Gastroesophageal sphincter (tissue), 4 donors: ENCODE data around the gene GABRG3. TPM values are rescaled to one million over a fixed set of nuclear protein-coding genes. Genes with fewer than 3 reads are reported as not detected.

Source experiments
- ATAC-seq: fragments of 150-250 bp; one replicate; pipeline ENCODE4 v1.9.1; 2016; ENCODE audit warnings: mild to moderate bottlenecking, moderate library complexity
- H3K27ac ChIP-seq, 4 donors: fragments of 200-600 bp; sonication (generic) in 3 of 4; 1 replicate in 3 of 4; 2 replicates in 1 of 4; pipeline ENCODE4 v1.5.1; 2016 to 2019
- H3K27me3 ChIP-seq: fragments of 200-600 bp; sonication (generic); one replicate; pipeline ENCODE4 v1.5.1; 2019
- H3K36me3 ChIP-seq, 2 donors: fragments of 200-600 bp; sonication (generic); one replicate each; pipeline ENCODE4 v1.5.1; 2019; ENCODE audit warnings: control low read depth in 1 of 2
- H3K4me1 ChIP-seq, 3 donors: fragments of 200-600 bp; sonication (generic); 1 replicate in 2 of 3; 2 replicates in 1 of 3; pipeline ENCODE4 v1.5.1; 2016 to 2019; ENCODE audit warnings: control low read depth in 2 of 3
- H3K4me3 ChIP-seq, 2 donors: fragments of 200-600 bp; sonication (generic); one replicate each; pipeline ENCODE4 v1.5.1; 2019; ENCODE audit warnings: mild to moderate bottlenecking in 1 of 2, moderate library complexity in 1 of 2
- H3K9me3 ChIP-seq, 3 donors: fragments of 200-600 bp; sonication (generic); one replicate each; pipeline ENCODE4 v1.5.1; 2017 to 2019; ENCODE audit warnings: control low read depth in 2 of 3
- CTCF ChIP-seq, 4 experiments: fragments of 200-600 bp in 2 of 4; fragments of 450-650 bp in 2 of 4; sonication (generic) in 1 of 4; IDR thresholded peaks; one replicate each; pipeline ENCODE4 v1.5.1; 2017 to 2019; ENCODE audit warnings: antibody characterized with exemption in 4 of 4, mild to moderate bottlenecking in 2 of 4, moderate library complexity in 2 of 4
- EP300 ChIP-seq: sonication (generic); formaldehyde crosslinking; IDR thresholded peaks from one replicate; pipeline ENCODE4 v1.6.1; 2017; ENCODE audit warnings: antibody characterized with exemption, mild to moderate bottlenecking
- POLR2A ChIP-seq, 2 donors: fragments of 450-650 bp; IDR thresholded peaks; one replicate each; pipeline ENCODE4 v1.6.1; 2017; ENCODE audit warnings: antibody characterized with exemption in 2 of 2, mild to moderate bottlenecking in 2 of 2, moderate library complexity in 1 of 2
- POLR2AphosphoS5 ChIP-seq: sonication (generic); formaldehyde crosslinking; IDR thresholded peaks from one replicate; pipeline ENCODE4 v1.6.1; 2017; ENCODE audit warnings: antibody characterized with exemption
- WGBS, 2 donors: methylation state at CpG; one replicate each; pipeline ENCODE4 v1.1.5; 2018; ENCODE audit warnings: low coverage in 1 of 2; 5-methylcytosine and 5-hydroxymethylcytosine counted together
- total RNA-seq, 4 donors: library from RNA; depleted of rRNA; stranded (reverse); fragments of >200 nt; gene quantifications; one replicate each; pipeline ENCODE4 v1.1.0, GENCODE V29; 2016

Gene GABRG3
- total RNA-seq, 4 donors from 2014 or later = under 0.01 to 0.04 TPM; not detected in 2

DNA sequence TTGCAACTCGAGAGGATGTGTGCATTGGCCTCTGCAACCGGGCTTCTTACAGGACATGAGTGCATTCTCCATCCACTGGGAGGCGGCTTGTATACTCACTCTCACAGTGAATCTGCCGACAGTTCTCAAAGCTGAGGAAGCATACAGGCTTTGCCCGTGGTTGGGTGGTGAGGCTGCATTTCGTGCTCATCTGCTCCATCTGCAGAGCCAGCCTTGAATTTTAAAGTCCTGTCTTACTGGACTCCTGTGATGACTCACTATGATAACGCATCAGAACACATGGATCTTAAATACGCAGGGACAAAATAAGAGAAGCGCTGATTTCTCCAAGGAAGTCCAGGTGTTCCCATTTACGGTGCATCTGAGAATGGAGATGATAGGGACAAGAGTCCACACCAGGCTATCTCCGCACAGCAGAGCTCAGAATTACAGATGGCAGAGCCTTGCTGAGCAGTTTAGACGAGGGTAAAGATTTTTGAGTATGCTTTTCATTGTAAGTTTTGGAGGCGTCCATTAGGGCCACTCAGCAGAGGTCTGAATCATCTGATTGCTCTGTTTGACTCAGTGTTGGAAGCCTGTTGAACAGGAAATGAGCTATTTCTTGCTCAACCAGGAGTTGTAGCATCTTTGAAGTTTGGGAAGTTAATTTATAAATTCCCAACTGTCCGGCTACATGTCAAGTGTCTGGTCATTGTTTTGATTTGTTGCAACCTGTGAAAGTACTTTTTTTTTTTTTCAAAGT lies 87.1 kb downstream of the GABRG3 start:
- no peak overlapping the region for H3K4me3 ChIP-seq
- no peak overlapping the region for H3K27ac ChIP-seq
- no peaks in the 10 kb centered on the region for H3K4me1 ChIP-seq
- H3K9me3 ChIP-seq = no peaks in the 10 kb centered on the region
- TF ChIP-seq CTCF (IDR thresholded peaks at IDR 0.05) (no peak), EP300 (no peak), POLR2AphosphoS5 (no peak), POLR2A (IDR thresholded peaks at IDR 0.05) (no peak)
- ATAC-seq = no peak
- 73 to 80% methylated on average over 6 to 8 of the region's 14 CpGs for WGBS, 2 donors
- peaks cover 4% of the 10 kb centered on the region for H3K27me3 ChIP-seq
- no peaks in the 10 kb centered on the region for H3K36me3 ChIP-seq

GRCh38 chr15:27058939-27059338 lies 88.0 kb downstream of the GABRG3 start:
- Histone ChIP-seq H3K9me3 (no peaks in the 10 kb centered on the region), H3K27me3 (peaks cover 4% of the 10 kb centered on the region), H3K36me3 (no peaks in the 10 kb centered on the region), H3K27ac (no peak overlapping the region), H3K4me3 (no peak overlapping the region), H3K4me1 (no peaks in the 10 kb centered on the region)
- 70 to 78% methylated on average over 1 to 2 of the region's 2 CpGs for WGBS, 2 donors
- no peak for ATAC-seq
- no peak for TF ChIP-seq POLR2A (IDR thresholded peaks at IDR 0.05)
- TF ChIP-seq POLR2AphosphoS5 = no peak
- no peak for TF ChIP-seq CTCF (IDR thresholded peaks at IDR 0.05)
- no peak for TF ChIP-seq EP300

GRCh38 chr15:27059610-27060202 lies 88.7 kb downstream of the GABRG3 start:
- H3K4me3 ChIP-seq = no peak overlapping the region
- no peaks in the 10 kb centered on the region for H3K4me1 ChIP-seq
- peaks cover 4% of the 10 kb centered on the region for H3K27me3 ChIP-seq
- no peak overlapping the region for H3K27ac ChIP-seq
- no peaks in the 10 kb centered on the region for H3K36me3 ChIP-seq
- ATAC-seq = no peak
- H3K9me3 ChIP-seq = no peaks in the 10 kb centered on the region
- WGBS, 2 donors = 13 to 21% methylated on average over 3 of the region's 3 CpGs
- peak; percentile 14 to 61 (median 35) for TF ChIP-seq CTCF (IDR thresholded peaks at IDR 0.05)
- TF ChIP-seq EP300 = no peak

DNA sequence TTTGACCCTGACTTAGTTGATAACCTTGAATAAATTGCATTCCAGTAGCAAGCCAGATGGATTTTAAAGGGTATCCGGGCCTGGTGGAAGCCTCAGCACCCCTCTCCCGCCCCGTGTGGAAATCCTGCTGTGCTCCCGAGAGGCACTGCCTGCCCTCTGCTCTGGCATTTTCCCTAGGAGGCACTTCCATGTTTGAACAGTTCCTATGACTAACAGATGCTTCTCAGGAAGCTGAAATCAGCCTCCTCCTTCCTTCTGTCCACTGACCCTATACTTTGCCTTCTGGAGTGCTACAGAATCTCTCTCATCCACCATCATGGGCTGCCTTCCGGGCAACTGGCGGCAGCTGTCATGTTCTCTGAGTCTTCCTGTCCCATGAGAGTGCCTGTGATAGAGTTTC lies 90.8 kb downstream of the GABRG3 start:
- Histone ChIP-seq H3K4me3 (no peak overlapping the region), H3K27me3 (peaks cover 4% of the 10 kb centered on the region), H3K36me3 (no peaks in the 10 kb centered on the region), H3K27ac (no peak overlapping the region), H3K4me1 (no peaks in the 10 kb centered on the region), H3K9me3 (peaks cover 0 to under 1% (median 0%) of the 10 kb centered on the region in 3 donors)
- WGBS, 2 donors = 20 to 23% methylated on average over 1 to 4 of the region's 6 CpGs
- ATAC-seq = no peak
- TF ChIP-seq POLR2A (IDR thresholded peaks at IDR 0.05) = no peak
- no peak for TF ChIP-seq CTCF (IDR thresholded peaks at IDR 0.05)
- no peak for TF ChIP-seq EP300
- TF ChIP-seq POLR2AphosphoS5 = no peak

- 35 to 71% methylated on average over 6 to 8 of the region's 9 CpGs for whole genome bisulfite sequencing, 2 donors
- no peak for TF ChIP-seq CTCF (IDR thresholded peaks at IDR 0.05)
- Histone ChIP-seq H3K36me3 (no peaks in the 10 kb centered on the region), H3K4me1 (no peaks in the 10 kb centered on the region), H3K27ac (no peak overlapping the region), H3K9me3 (peaks cover 0 to 12% (median 0%) of the 10 kb centered on the region in 3 donors), H3K27me3 (peaks cover 4% of the 10 kb centered on the region), H3K4me3 (no peak overlapping the region)
- ATAC-seq = no peak
Measured at GRCh38 chr15:27062951-27063350, 92.0 kb downstream of the GABRG3 start.
